ENCODE results near the gene WNT9A.

The WNT9A gene

GRCh38 chr1:227944090-227944930, 3.4 kb downstream of the WNT9A start:
- ATAC-seq, result no peak
- TF ChIP-seq ZFP30 (CRISPR knock-in tag; IDR thresholded peaks at IDR 0.05) (no peak), GLIS3 (CRISPR knock-in tag; IDR thresholded peaks at IDR 0.05) (no peak), ZNF70 (CRISPR knock-in tag; IDR thresholded peaks at IDR 0.05) (no peak), OSR1 (CRISPR knock-in tag; IDR thresholded peaks at IDR 0.05) (no peak)

GRCh38 chr1:227943381-227944089, 4.2 kb downstream of the WNT9A start:
- no peak for ATAC-seq
- TF ChIP-seq GLIS3 (CRISPR knock-in tag; IDR thresholded peaks at IDR 0.05), result no peak
- no peak for TF ChIP-seq CSRNP3 (CRISPR knock-in tag; IDR thresholded peaks at IDR 0.05)
- TF ChIP-seq RARB (CRISPR knock-in tag; IDR thresholded peaks at IDR 0.05), result no peak
- no peak for TF ChIP-seq ZNF565 (CRISPR knock-in tag; conservative IDR thresholded peaks at IDR 0.05; ENCODE audit: low read depth)

- no peak for ATAC-seq
- no peak for TF ChIP-seq ZNF565 (CRISPR knock-in tag; conservative IDR thresholded peaks at IDR 0.05; ENCODE audit: low read depth)
- TF ChIP-seq TSHZ2 (CRISPR knock-in tag; IDR thresholded peaks at IDR 0.05), result no peak
- no peak for TF ChIP-seq ARNTL (CRISPR knock-in tag; IDR thresholded peaks at IDR 0.05; ENCODE audit: borderline replicate concordance, low read depth)
- no peak for TF ChIP-seq ZFP30 (CRISPR knock-in tag; IDR thresholded peaks at IDR 0.05)
- TF ChIP-seq TOX (CRISPR knock-in tag; IDR thresholded peaks at IDR 0.05; ENCODE audit: borderline replicate concordance), result no peak
- TF ChIP-seq ZFP3 (CRISPR knock-in tag; IDR thresholded peaks at IDR 0.05), result no peak
- no peak for TF ChIP-seq PPARA (CRISPR knock-in tag; IDR thresholded peaks at IDR 0.05; ENCODE audit: borderline replicate concordance)
- TF ChIP-seq ESRRG (CRISPR knock-in tag; IDR thresholded peaks at IDR 0.05), result no peak
- TF ChIP-seq GLIS3 (CRISPR knock-in tag; IDR thresholded peaks at IDR 0.05), result no peak
- TF ChIP-seq ZNF8 (CRISPR knock-in tag; IDR thresholded peaks at IDR 0.05), result no peak
These were observed 4.9 kb downstream of the WNT9A start for GRCh38 chr1:227942716-227943261.

- ATAC-seq, result no peak
- TF ChIP-seq BACH2 (CRISPR knock-in tag; IDR thresholded peaks at IDR 0.05; ENCODE audit: borderline replicate concordance) (no peak), OSR1 (CRISPR knock-in tag; IDR thresholded peaks at IDR 0.05) (no peak)
These were observed 5.6 kb downstream of the WNT9A start for GRCh38 chr1:227942021-227942715.

- ATAC-seq, result no peak
- TF ChIP-seq ZC3H10 (CRISPR knock-in tag; IDR thresholded peaks at IDR 0.05) (no peak), PPARA (CRISPR knock-in tag; IDR thresholded peaks at IDR 0.05; ENCODE audit: borderline replicate concordance) (no peak), CSDC2 (CRISPR knock-in tag; IDR thresholded peaks at IDR 0.05) (no peak), OSR1 (CRISPR knock-in tag; IDR thresholded peaks at IDR 0.05) (no peak), GLIS3 (CRISPR knock-in tag; IDR thresholded peaks at IDR 0.05) (no peak), CREB5 (CRISPR knock-in tag; IDR thresholded peaks at IDR 0.05; ENCODE audit: low read depth) (no peak), PATZ1 (CRISPR knock-in tag; IDR thresholded peaks at IDR 0.05; ENCODE audit: borderline replicate concordance) (no peak), BACH2 (CRISPR knock-in tag; IDR thresholded peaks at IDR 0.05; ENCODE audit: borderline replicate concordance) (no peak), ISL1 (CRISPR knock-in tag; IDR thresholded peaks at IDR 0.05) (no peak), TOX (CRISPR knock-in tag; IDR thresholded peaks at IDR 0.05; ENCODE audit: borderline replicate concordance) (no peak), TCF4 (CRISPR knock-in tag; IDR thresholded peaks at IDR 0.05; ENCODE audit: borderline replicate concordance) (no peak), SNAI2 (CRISPR knock-in tag; IDR thresholded peaks at IDR 0.05) (no peak), ZNF8 (CRISPR knock-in tag; IDR thresholded peaks at IDR 0.05) (no peak), POU6F1 (CRISPR knock-in tag; IDR thresholded peaks at IDR 0.05; ENCODE audit: borderline replicate concordance, low read depth) (no peak), ZFP3 (CRISPR knock-in tag; IDR thresholded peaks at IDR 0.05) (no peak)
These were observed 6.2 kb downstream of the WNT9A start for GRCh38 chr1:227941509-227942020.
